SK-N-SH treated with all-trans-retinoic acid at 6 μM for 48 hours (cell line): ENCODE results near the gene GREB1.

ENCODE experiments used
- CREB5 ChIP-seq: fragments of 250-450 bp; sonication (Bioruptor Pico); IDR thresholded peaks from 2 replicates; pipeline ENCODE4 v1.5.1; 2020; ENCODE audit warnings: low read depth, mild to moderate bottlenecking, moderate library complexity
- PPARA ChIP-seq: fragments of 250-450 bp; sonication (Bioruptor Pico); IDR thresholded peaks from 2 replicates; pipeline ENCODE4 v1.5.0; 2020; ENCODE audit warnings: mild to moderate bottlenecking, borderline replicate concordance
- TCF4 ChIP-seq: fragments of 250-450 bp; sonication (Bioruptor Pico); IDR thresholded peaks from 2 replicates; pipeline ENCODE4 v1.8.0; 2021; ENCODE audit warnings: mild to moderate bottlenecking, moderate library complexity, borderline replicate concordance

- TF ChIP-seq CREB5, result no peak
- no peak for TF ChIP-seq PPARA
- no peak for TF ChIP-seq TCF4
Measured at GRCh38 chr2:11503354-11503927, 30.4 kb upstream of the GREB1 start.
